Suprapubic skin (tissue), 4 donors: ENCODE results near the gene MSRB3.

ENCODE experiments used
- POLR2A ChIP-seq, 2 donors: fragments of 450-650 bp; IDR thresholded peaks; one replicate each; pipeline ENCODE4 v1.6.1; 2017; ENCODE audit warnings: antibody characterized with exemption in 2 of 2, mild to moderate bottlenecking in 2 of 2, moderate library complexity in 2 of 2
- POLR2AphosphoS5 ChIP-seq, 3 donors: sonication (generic); formaldehyde crosslinking; IDR thresholded peaks; one replicate each; pipeline ENCODE4 v1.6.1; 2017; ENCODE audit warnings: antibody characterized with exemption in 3 of 3

GRCh38 chr12:65474831-65475230 is 196.3 kb downstream of the MSRB3 start:
- TF ChIP-seq POLR2A (IDR thresholded peaks at IDR 0.05): no peak
- TF ChIP-seq POLR2AphosphoS5 (IDR thresholded peaks at IDR 0.05): no peak
